Mesenchymal stem cell (in vitro differentiated cells and primary cell): ENCODE data around the gene FMNL1.

Source experiments
- DNase-seq: peaks from one replicate; pipeline ENCODE4 v3.0.0-alpha.2; 2013
- H2AFZ ChIP-seq: one replicate; pipeline ENCODE4 v1.6.1; 2013; ENCODE audit warnings: low read depth, mild to moderate bottlenecking, control low read depth, inconsistent platforms, low read length, moderate library complexity
- H2AK5ac ChIP-seq: 2 replicates; pipeline ENCODE4 v1.6.1; 2013; ENCODE audit warnings: low read length, moderate library complexity, mild to moderate bottlenecking, inconsistent platforms; ENCODE audit not compliant: severe bottlenecking
- H2BK120ac ChIP-seq: one replicate; pipeline ENCODE4 v1.6.1; 2013; ENCODE audit warnings: low read depth, mild to moderate bottlenecking, inconsistent platforms, low read length, moderate library complexity
- H2BK12ac ChIP-seq, 2 experiments: one replicate each; pipeline ENCODE4 v1.6.1; 2013; ENCODE audit warnings: inconsistent platforms in 2 of 2, low read length in 2 of 2, mild to moderate bottlenecking in 2 of 2, moderate library complexity in 2 of 2, control low read depth in 1 of 2
- H2BK15ac ChIP-seq: one replicate; pipeline ENCODE4 v1.6.1; 2013; ENCODE audit warnings: mild to moderate bottlenecking, low read depth, inconsistent platforms; ENCODE audit not compliant: poor library complexity, severe bottlenecking
- H2BK5ac ChIP-seq: 2 replicates; pipeline ENCODE4 v1.6.1; 2013; ENCODE audit warnings: low read depth, mild to moderate bottlenecking, low read length, control low read depth, inconsistent platforms; ENCODE audit not compliant: poor library complexity, severe bottlenecking
- H3K14ac ChIP-seq, 2 experiments: one replicate each; pipeline ENCODE4 v1.6.1; 2013; ENCODE audit warnings: inconsistent platforms in 2 of 2, low read length in 2 of 2, control low read depth in 1 of 2, mild to moderate bottlenecking in 1 of 2, moderate library complexity in 1 of 2
- H3K18ac ChIP-seq, 2 experiments: one replicate each; pipeline ENCODE4 v1.6.1; 2013; ENCODE audit warnings: inconsistent platforms in 2 of 2, low read length in 2 of 2, control low read depth in 1 of 2, low read depth in 1 of 2, mild to moderate bottlenecking in 1 of 2
- H3K23ac ChIP-seq, 2 experiments: one replicate each; pipeline ENCODE4 v1.6.1; 2013; ENCODE audit warnings: inconsistent platforms in 2 of 2, low read length in 2 of 2, mild to moderate bottlenecking in 2 of 2, moderate library complexity in 2 of 2, control low read depth in 1 of 2
- H3K27ac ChIP-seq: 2 replicates; pipeline ENCODE4 v1.5.1; 2013; ENCODE audit warnings: mild to moderate bottlenecking, moderate library complexity, low read length, control low read depth, inconsistent platforms; ENCODE audit not compliant: poor library complexity, severe bottlenecking
- H3K27me3 ChIP-seq, 2 experiments: 2 replicates each; pipeline versions ENCODE4 v1.6.1 to v1.7.0; 2013; ENCODE audit warnings: low read length in 2 of 2, mild to moderate bottlenecking in 2 of 2, moderate library complexity in 2 of 2, control low read depth in 1 of 2, inconsistent platforms in 1 of 2; ENCODE audit not compliant: control insufficient read depth in 1 of 2, insufficient read depth in 1 of 2
- H3K36me3 ChIP-seq, 2 experiments: 2 replicates each; pipeline versions ENCODE4 v1.6.1 to v1.7.0; 2013; ENCODE audit warnings: low read length in 2 of 2, control low read depth in 1 of 2, inconsistent platforms in 1 of 2, low read depth in 1 of 2, mild to moderate bottlenecking in 1 of 2; ENCODE audit not compliant: insufficient read depth in 2 of 2, control insufficient read depth in 1 of 2
- H3K4ac ChIP-seq, 2 experiments: one replicate each; pipeline ENCODE4 v1.6.1; 2013; ENCODE audit warnings: inconsistent platforms in 2 of 2, low read length in 2 of 2, mild to moderate bottlenecking in 2 of 2, moderate library complexity in 2 of 2, control low read depth in 1 of 2, low read depth in 1 of 2
- H3K4me1 ChIP-seq: 2 replicates; pipeline ENCODE4 v1.6.1; 2013; ENCODE audit warnings: low read depth, low read length, control low read depth; ENCODE audit not compliant: control insufficient read depth, insufficient read depth
- H3K4me2 ChIP-seq: 2 replicates; pipeline ENCODE4 v1.6.1; 2013; ENCODE audit warnings: low read length, mild to moderate bottlenecking, inconsistent platforms; ENCODE audit not compliant: poor library complexity, severe bottlenecking
- H3K4me3 ChIP-seq, 2 experiments: 2 replicates each; pipeline versions ENCODE4 v1.5.1 to v1.7.0; 2013; ENCODE audit warnings: low read length in 2 of 2, mild to moderate bottlenecking in 2 of 2, control low read depth in 1 of 2, low read depth in 1 of 2; ENCODE audit not compliant: insufficient read depth in 1 of 2
- H3K79me1 ChIP-seq: replicated peaks from 2 replicates; pipeline ENCODE4 v1.6.1; 2013; ENCODE audit warnings: mild to moderate bottlenecking, control low read depth, low read length, inconsistent platforms; ENCODE audit not compliant: poor library complexity, severe bottlenecking
- H3K9ac ChIP-seq: 2 replicates; pipeline ENCODE4 v1.7.0; 2013; ENCODE audit warnings: mild to moderate bottlenecking, low read length, moderate library complexity
- H3K9me3 ChIP-seq: 2 replicates; pipeline ENCODE4 v1.7.0; 2013; ENCODE audit warnings: mild to moderate bottlenecking, low read length; ENCODE audit not compliant: control insufficient read depth
- H4K8ac ChIP-seq: one replicate; pipeline ENCODE4 v1.6.1; 2013; ENCODE audit warnings: inconsistent platforms, mild to moderate bottlenecking, low read length, moderate library complexity
- H4K91ac ChIP-seq: one replicate; pipeline ENCODE4 v1.6.1; 2013; ENCODE audit warnings: mild to moderate bottlenecking, low read length, inconsistent platforms
- WGBS: methylation state at CpG from one replicate; pipeline ENCODE4 v1.1.7; 2013; ENCODE audit warnings: mixed read lengths; 5-methylcytosine and 5-hydroxymethylcytosine counted together

Gene FMNL1

GRCh38 chr17:45223539-45224528 is 2.1 kb downstream of the FMNL1 start:
- Histone ChIP-seq H3K27me3 (peaks cover 18 to 27% of the 10 kb centered on the region in 2 experiments), H4K91ac (no peak overlapping the region), H2AK5ac (no peak overlapping the region), H2AFZ (no peak overlapping the region), H3K4ac (no peak overlapping the region), H3K9ac (no peak overlapping the region), H3K18ac (no peak overlapping the region), H2BK120ac (no peak overlapping the region), H4K8ac (no peak overlapping the region), H3K79me1 (no peaks in the 10 kb centered on the region), H3K23ac (no peak overlapping the region), H3K4me1 (peaks cover 42% of the 10 kb centered on the region), H3K27ac (no peak overlapping the region), H3K36me3 (no peaks in the 10 kb centered on the region), H3K4me2 (no peak overlapping the region), H2BK5ac (no peak overlapping the region), H3K4me3 (no peak overlapping the region), H2BK15ac (peak overlapping the region; percentile 49), H3K14ac (no peak overlapping the region), H3K9me3 (no peaks in the 10 kb centered on the region), H2BK12ac (no peak overlapping the region)
- 89% methylated on average over 11 of the region's 12 CpGs for WGBS
- DNase-seq, result no peak

- H3K23ac ChIP-seq, result no peak overlapping the region
- no peaks in the 10 kb centered on the region for H3K36me3 ChIP-seq
- H3K79me1 ChIP-seq, result no peaks in the 10 kb centered on the region
- H2BK12ac ChIP-seq, result no peak overlapping the region
- H2AFZ ChIP-seq, result no peak overlapping the region
- H2BK15ac ChIP-seq, result no peak overlapping the region
- no peak overlapping the region for H3K9ac ChIP-seq
- H2AK5ac ChIP-seq, result no peak overlapping the region
- H2BK5ac ChIP-seq, result no peak overlapping the region
- no peak overlapping the region for H2BK120ac ChIP-seq
- DNase-seq, result no peak
- H4K91ac ChIP-seq, result no peak overlapping the region
- no peak overlapping the region for H3K18ac ChIP-seq
- H4K8ac ChIP-seq, result no peak overlapping the region
- no peaks in the 10 kb centered on the region for H3K9me3 ChIP-seq
- no peak overlapping the region for H3K4me3 ChIP-seq
- WGBS, result 93% methylated on average over 9 of the region's 9 CpGs
- H3K27ac ChIP-seq, result no peak overlapping the region
- H3K14ac ChIP-seq, result no peak overlapping the region
- peaks cover 18 to 27% of the 10 kb centered on the region in 2 experiments for H3K27me3 ChIP-seq
- peaks cover 47% of the 10 kb centered on the region for H3K4me1 ChIP-seq
- no peak overlapping the region for H3K4ac ChIP-seq
- no peak overlapping the region for H3K4me2 ChIP-seq
Measured at GRCh38 chr17:45224671-45225050, 3.0 kb downstream of the FMNL1 start.

- Histone ChIP-seq H3K4me3 (no peak overlapping the region), H3K9ac (no peak overlapping the region), H3K27ac (no peak overlapping the region), H2BK12ac (no peak overlapping the region), H2BK120ac (no peak overlapping the region), H3K4me1 (peaks cover 50% of the 10 kb centered on the region), H2BK15ac (no peak overlapping the region), H3K79me1 (no peaks in the 10 kb centered on the region), H4K91ac (no peak overlapping the region), H3K23ac (no peak overlapping the region), H3K4ac (no peak overlapping the region), H2BK5ac (no peak overlapping the region), H3K4me2 (no peak overlapping the region), H3K27me3 (peaks cover 18 to 26% of the 10 kb centered on the region in 2 experiments), H2AK5ac (no peak overlapping the region), H3K18ac (no peak overlapping the region), H4K8ac (no peak overlapping the region), H2AFZ (no peak overlapping the region), H3K9me3 (no peaks in the 10 kb centered on the region), H3K36me3 (no peaks in the 10 kb centered on the region), H3K14ac (no peak overlapping the region)
- 89% methylated on average over 7 of the region's 7 CpGs for WGBS
- DNase-seq, result no peak
Measured at GRCh38 chr17:45225051-45225700, 3.5 kb downstream of the FMNL1 start.

GRCh38 chr17:45225964-45226530 is 4.4 kb downstream of the FMNL1 start:
- 60% methylated on average over 11 of the region's 11 CpGs for WGBS
- H3K4me1 ChIP-seq, result peaks cover 57% of the 10 kb centered on the region
- H2BK12ac ChIP-seq, result peak overlapping the region in 1 of 2 experiments; percentile 29
- H2AK5ac ChIP-seq, result no peak overlapping the region
- H4K91ac ChIP-seq, result no peak overlapping the region
- no peaks in the 10 kb centered on the region for H3K79me1 ChIP-seq
- DNase-seq, result no peak
- H2BK120ac ChIP-seq, result no peak overlapping the region
- H3K27ac ChIP-seq, result no peak overlapping the region
- no peaks in the 10 kb centered on the region for H3K9me3 ChIP-seq
- no peak overlapping the region for H3K23ac ChIP-seq
- peaks cover 12 to 17% of the 10 kb centered on the region in 2 experiments for H3K27me3 ChIP-seq
- H3K4me3 ChIP-seq, result peak overlapping the region in 1 of 2 experiments; percentile 26
- peak overlapping the region; percentile 6 to 9 for H3K18ac ChIP-seq
- H3K4ac ChIP-seq, result no peak overlapping the region
- no peak overlapping the region for H3K4me2 ChIP-seq
- no peak overlapping the region for H2BK5ac ChIP-seq
- no peak overlapping the region for H2AFZ ChIP-seq
- H3K9ac ChIP-seq, result no peak overlapping the region
- no peak overlapping the region for H3K14ac ChIP-seq
- H4K8ac ChIP-seq, result peak overlapping the region; percentile 45
- no peak overlapping the region for H2BK15ac ChIP-seq
- H3K36me3 ChIP-seq, result no peaks in the 10 kb centered on the region
